ENCODE measurements around the gene SYT7.
"Not testable (repeated sequence)": the region's sequence is repeated elsewhere in the genome, so short reads cannot be mapped to it uniquely, and the experiment has no call there.

Gene SYT7

GRCh38 chr11:61475433-61475832 lies 105.4 kb downstream of the SYT7 start:
- no peak for DNase-seq (ENCODE audit: low read depth)

GRCh38 chr11:61474013-61474643 lies 106.7 kb downstream of the SYT7 start:
- no peak for DNase-seq (ENCODE audit: low read depth)

- no peak for DNase-seq (ENCODE audit: low read depth)
Observed at GRCh38 chr11:61473370-61474012, 107.4 kb downstream of the SYT7 start.

GRCh38 chr11:61472868-61473267 lies 108.0 kb downstream of the SYT7 start:
- DNase-seq (ENCODE audit: low read depth) = no peak

GRCh38 chr11:61472282-61472681 lies 108.6 kb downstream of the SYT7 start:
- DNase-seq (ENCODE audit: low read depth) = no peak

- DNase-seq (ENCODE audit: low read depth) = no peak
Observed at GRCh38 chr11:61468002-61468401, 112.9 kb downstream of the SYT7 start.

- DNase-seq (ENCODE audit: low read depth) = not testable (repeated sequence)
Observed at GRCh38 chr11:61467602-61468001, 113.3 kb downstream of the SYT7 start.
